Endometrial microvascular endothelial cells (primary cell): ENCODE measurements around the gene OTOG. TPM values are rescaled to one million over a fixed set of nuclear protein-coding genes. Genes with fewer than 3 reads are reported as not detected.

Source experiments
- in situ Hi-C: cut with HindIII; loops from 2 replicates; pipeline ENCODE4 v1.10.0; 2017; ENCODE audit warnings: low sequenced_read_pairs, low pct_unique_long_range_greater_than_20kb; ENCODE audit errors: inconsistent ontology term
- total RNA-seq: library from RNA; depleted of rRNA; stranded (reverse); fragments of >200 nt; gene quantifications from one replicate; pipeline ENCODE4 v1.2.3, GENCODE V29; 2015; ENCODE audit errors: inconsistent ontology term

Gene OTOG
- total RNA-seq, 1 donor from 2014 or later: not detected

DNA sequence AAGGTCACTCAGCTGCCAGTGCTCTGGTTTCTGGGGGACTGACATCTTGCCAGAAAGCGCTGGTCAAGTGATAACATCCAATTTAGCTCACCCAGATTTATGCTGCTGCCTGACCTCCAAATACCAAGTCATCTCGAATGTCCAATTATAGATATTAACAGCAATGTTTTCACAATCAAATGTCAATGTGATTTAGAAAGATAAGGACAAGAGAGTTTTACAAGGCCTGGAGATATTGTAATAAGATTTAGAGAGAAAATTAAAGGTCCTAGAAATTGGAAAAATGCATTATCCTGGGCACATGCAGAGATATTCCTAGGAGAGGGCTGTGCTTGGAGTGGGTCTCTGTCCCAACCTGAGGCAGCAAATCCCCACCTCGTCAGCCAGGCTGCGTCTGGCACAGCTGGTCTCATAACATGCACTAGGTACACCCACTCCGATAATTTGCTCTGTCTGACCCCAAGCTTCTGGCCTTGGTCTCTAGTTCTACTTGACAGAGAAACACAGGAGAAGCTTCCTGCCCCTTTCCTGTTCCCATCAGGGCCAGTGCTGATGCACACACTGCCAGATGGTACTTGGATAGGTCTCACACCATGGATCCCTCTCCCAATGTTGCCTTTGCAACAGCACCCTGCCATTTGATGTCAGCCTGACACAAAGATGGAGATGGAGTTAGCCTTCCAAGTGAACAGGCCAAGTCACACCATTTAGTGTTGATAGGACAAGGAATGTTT is 31.4 kb upstream of the OTOG start:
- in situ Hi-C loops: no loop called here

DNA sequence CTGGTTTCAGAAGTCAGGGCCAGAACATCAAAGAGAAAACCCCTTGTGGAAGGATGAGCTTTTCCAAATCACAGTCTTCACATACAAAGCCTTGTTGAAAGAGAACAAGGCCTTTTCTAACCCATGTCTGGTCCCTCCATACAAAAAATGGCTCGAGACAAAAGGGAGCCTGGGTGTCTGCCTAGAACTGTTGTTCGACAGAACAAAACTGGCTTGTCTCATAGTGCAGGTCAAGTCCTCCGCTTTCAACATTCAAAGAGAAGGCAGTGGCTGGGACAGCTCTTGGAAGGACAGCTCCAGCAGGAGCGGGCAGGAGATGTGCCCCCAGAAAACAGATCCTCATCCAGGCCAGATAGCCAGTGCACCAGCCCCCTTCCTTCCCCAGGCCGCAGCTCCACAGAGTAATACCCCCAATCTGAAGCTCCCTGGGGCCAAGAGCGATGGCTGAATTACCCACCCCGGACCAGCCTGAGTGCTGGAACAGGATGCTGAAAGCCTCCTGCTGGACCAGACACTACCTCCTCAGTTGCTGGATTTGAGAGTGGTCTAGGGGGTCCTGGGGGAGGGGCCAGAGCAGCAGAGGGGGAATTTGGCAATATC is 30.4 kb upstream of the OTOG start:
- in situ Hi-C loops: no loop called here

DNA sequence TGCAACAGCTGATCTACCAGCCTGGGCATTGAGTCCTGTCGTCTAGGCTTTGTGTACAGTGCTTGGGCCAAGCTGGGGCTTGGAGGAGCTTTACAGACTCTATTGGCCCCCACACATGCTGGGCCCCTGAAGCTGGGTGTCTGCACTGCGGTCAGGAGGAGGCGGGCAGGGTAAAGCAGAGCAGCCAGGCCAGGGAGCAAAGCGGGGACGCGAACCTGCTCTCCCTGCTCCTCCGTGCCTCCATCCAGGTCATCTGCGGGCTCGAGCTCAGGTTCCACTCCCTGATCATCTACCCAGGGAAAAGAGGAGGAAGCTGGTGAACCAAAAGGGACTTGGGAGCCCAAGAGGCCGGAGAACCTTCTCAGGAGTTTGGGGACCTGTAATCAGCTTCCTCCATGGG is 29.9 kb upstream of the OTOG start:
- in situ Hi-C loops: no loop called here

DNA sequence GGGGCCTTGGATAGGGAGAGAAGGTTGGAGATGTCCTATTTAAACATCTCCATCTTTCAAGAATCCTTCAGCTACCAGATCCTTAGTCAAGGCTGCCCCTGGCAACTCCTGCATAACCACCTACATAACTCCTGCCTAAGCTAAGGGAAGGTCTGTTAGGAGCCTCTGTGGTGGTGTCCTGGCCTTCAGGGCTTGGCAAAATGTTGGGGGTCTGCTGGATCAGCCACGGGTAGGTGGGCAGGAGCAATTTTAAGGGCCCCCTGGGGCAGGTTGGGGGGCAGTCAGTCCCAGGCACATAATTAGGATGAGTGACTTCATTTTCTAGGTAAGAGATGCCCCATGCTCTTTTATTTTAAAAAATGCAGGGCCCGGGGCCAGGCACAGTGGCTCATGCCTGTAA is 28.7 kb upstream of the OTOG start:
- in situ Hi-C loops: no loop called here

DNA sequence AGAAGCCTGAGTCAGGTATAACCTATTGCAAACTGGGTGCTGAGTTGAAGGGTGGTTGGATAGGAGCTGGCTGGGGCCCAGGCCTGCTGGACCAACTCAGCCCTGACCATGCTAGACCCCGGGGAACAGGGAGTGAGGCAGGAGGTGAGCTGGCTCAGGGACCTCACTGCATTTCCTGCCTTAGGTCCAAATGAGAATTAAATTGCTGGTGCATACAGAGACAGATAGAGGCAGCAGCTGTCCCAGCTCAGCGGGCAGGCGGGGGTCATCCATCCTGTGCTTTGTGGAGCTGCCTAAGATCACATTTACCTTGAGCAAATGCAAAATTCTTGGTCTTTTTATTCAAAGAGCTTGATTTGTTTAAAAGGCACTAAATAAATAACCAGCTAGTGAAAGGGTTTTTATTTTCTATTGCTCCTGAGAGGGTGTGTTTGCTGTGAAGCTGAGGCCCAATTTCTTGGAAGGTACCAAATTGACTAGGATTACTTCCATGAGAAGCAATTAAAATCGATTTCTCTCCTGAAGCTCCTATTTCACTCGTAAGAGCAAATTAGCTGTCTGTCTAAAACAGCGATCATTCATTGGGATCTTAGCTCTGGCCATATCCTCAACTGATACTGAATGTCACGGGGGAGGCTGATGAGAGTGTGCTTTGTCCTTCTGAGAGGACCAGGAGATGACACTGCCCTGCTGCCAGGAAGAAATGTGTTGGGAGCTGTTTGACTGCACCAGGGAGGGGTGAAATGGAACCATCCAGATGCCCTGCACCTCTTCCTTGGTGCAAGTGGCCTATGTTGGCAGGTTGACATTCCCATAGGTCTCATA is 27.8 kb upstream of the OTOG start:
- in situ Hi-C loops: no loop called here

DNA sequence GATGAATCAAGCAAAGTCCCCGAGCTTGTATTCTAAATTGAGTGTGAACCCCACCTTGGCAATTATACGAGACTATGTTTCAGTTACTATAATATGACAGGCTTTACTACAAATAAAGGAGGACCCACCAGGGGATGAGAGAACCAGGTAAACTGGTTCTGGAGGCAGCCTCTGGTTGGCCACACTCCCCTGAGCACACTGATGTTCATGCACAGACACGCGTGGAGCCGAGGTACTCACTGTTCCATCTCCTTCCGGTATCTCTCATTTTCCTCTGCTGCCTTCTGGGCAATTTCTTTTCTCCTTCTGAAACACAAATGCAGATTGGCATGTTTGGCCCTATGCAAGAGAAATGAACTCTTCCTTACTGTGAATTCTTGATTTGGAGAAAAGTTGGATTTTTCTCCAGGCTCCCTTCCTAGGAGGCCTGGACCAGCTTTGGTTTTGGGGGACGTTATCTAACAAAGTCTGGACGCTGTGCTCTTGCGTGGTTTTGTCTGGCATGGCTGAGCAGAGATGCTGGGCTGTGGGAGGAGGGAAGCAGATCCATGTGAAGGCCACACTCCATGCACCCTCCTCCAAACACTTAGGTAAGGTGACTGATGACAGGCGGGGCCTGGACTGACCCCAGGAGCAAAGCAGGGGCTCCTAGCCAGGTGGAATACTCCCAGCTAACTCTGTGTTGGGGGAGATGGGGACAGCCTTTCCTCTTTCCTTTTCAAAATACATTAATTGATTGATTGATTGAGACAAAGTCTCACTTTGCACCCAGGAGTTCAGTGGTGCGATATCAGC is 25.8 kb upstream of the OTOG start:
- in situ Hi-C loops: no loop called here

DNA sequence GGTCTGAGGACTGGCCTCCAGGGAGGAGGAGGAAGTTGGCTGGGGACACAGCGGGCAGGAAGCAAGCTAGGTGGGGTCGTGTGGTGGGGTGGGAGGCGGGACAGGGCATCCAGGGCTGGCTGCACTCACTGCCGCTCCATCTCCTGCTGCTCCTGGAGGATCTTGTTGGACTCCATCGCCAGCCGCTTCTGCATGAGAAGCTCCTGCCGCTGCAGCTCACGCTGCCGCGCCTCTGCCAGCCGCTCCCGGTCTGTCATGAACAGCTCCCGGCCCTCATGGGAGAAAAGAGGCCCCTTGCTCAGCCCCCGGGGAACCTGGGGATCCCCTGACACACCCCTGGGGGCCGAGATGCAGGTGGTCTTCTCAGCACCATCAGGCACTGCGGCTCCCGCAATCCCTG is 24.4 kb upstream of the OTOG start:
- in situ Hi-C loops: no loop called here

DNA sequence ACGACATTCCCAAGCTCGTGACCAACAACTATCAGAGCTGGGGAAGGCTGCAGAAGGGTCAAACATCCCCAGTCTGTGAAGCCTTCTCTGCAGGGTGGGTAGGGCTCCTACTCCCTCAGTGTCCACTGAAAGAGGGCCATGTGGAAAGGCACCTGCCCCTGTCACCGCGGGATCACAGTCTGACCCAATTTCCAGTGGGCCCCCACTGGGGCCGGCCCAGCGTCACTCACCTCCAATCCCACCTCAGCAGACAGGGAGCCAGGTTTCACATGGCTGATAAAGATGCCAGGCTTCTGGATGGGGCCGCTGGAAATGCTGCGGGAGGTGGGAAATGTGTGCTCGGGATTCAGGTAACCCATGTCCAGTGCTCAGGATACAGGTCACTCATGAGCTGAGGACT is 22.8 kb upstream of the OTOG start:
- in situ Hi-C loops: no loop called here

DNA sequence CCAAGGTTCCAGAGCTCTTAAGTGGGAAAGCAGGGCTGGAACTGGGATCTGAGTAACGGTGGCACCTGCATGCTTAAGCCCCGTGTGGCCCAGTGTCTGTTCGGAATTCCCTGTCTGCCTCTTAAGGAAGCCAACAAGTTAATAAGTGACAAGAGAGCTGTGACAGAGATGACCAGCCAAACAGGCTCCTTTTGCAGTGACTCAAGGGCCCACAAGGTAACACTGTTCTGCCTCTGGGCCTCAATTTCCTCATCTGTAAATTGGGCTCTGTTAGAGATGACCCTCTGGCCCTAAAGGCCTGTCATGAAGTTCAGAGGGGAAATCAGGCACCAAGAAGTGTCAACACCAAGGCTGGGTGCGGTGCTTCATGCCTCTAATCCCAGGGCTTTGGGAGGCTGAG is 21.5 kb upstream of the OTOG start:
- in situ Hi-C loops: no loop called here

DNA sequence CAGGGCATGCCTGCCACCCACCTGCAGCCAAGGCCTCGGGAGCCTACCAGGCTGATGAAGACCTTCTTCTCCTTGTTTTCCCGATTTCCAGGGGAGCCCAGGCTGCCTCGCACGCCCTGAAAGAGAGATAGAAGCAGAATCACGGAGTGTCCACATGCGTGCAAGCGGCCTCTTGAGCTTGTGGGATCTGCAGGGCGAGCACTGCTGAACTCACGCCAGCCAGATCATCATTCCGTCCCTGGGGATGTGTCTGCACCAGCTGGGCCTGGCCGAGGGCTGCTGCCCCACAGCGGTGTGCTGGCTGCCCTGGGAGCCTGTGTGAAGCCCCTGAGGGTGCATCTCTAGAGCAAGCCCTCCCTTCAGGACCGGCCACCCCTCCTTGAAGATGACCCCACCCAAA is 20.7 kb upstream of the OTOG start:
- in situ Hi-C loops: no loop called here

DNA sequence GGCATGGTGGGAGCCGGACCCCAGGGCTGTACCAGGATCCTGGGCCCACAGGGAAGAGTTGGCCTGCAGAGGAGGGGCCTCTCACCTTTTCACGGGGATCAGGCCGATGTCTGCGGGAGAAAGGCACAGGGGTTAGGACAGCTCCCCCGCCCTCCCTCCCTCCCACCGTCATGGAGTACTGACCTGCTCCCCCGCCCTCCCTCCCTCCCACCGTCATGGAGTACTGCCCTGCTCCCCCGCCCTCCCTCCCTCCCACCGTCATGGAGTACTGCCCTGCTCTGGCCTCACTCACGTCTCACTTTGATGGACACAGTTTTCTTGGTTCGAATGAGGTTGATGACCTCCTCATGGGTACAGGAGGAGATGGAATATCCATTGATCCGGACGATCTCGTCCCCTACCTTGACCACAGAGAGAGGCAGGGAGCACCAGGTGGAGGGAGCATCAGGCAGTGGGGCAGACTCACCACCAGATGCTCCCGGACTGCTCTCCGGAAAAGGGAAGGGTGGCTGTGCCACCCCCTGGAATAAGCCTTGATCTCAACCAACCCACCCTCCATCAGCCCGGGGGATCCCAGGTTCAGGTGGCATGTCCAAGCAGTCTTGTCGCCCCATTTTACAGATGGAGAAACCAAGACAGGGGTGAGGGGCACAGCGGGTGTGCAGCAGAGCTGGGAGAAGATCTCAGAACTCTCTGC is 20.0 kb upstream of the OTOG start:
- in situ Hi-C loops: no loop called here

DNA sequence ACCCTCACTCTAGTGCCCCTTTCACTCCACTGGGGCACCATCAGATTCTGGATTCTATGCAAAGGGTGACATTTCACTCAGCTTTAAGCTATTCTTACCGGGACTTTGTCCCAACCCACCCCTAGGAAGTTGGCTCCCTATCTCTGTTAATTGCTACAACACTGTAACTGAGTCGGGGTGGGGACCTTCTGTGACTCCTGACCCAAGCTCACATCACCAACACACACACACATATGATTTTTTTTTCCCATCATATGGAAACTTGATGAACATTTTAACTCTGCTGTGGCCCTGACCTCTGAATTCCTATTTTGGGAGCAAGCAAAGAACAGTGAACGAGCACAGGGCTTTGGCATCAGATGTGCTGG is 19.4 kb upstream of the OTOG start:
- in situ Hi-C loops: no loop called here

DNA sequence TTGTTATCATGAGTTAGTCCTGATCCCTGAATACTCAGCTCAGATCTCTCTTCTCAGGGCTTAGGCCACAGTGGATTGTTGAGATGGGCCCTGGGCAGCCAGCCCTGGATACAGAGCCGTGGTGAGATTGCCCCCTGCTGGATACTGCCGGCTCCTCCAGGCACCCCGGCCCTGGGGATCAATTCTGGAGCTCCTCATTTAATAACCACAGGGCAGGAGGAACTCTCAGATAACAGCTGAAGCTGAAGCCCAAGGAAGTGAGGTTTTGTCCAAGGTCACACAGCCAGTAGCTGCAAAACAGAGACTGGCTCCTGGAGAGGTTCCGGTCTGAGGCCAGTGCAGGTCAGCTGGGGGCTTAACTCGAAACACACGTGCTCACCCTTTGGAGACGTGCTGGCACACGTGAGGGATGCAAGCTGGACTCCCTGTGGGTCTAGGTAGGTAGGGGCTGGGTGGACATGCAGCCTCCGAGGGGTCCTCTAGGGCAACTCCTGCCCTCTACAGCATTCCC is 18.8 kb upstream of the OTOG start:
- in situ Hi-C loops: no loop called here

DNA sequence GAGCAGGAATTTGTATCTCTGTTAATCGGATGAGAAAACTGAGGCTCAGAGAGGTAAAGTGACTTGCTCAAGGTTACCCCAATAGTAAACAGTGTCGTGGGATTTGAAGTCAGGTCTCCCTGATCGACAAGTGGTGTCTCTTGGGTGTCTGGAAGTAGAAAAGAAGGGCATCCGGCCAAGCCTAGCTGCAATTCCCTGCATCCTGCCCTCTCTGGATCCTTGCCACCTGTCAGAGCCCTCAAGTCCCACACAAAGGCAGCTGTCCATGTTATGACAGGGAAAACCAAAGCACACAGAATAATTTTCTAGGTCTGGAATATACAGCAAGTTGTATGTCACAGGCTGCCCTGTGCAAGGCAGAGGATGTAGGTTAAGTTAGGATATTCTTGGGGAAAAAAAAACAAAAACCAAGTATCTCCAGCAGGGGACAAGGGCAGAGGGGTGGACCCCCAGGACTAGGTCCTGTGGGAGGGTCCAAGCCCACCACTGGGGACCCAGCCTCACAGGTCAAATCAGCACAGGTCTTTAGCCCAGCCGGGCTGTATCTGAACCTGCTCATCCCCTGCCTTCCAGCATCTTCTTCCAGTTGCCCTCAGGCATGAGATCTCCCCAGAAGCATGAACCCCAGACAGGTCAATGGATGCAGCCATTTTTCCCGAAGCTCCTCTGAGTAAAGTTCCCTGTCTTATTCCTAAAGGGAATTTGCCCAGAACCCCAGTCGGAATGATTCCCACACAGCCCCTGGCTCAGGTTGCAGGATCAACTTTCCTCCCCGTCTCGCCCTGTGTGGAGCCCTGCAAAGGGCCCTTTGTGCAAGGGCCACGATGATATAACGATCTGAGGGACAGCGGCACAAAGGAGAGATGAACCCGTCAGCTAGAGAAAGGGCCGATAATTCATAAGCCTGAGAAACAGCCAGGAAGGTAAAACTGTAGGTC is 17.9 kb upstream of the OTOG start:
- in situ Hi-C loops: no loop called here

DNA sequence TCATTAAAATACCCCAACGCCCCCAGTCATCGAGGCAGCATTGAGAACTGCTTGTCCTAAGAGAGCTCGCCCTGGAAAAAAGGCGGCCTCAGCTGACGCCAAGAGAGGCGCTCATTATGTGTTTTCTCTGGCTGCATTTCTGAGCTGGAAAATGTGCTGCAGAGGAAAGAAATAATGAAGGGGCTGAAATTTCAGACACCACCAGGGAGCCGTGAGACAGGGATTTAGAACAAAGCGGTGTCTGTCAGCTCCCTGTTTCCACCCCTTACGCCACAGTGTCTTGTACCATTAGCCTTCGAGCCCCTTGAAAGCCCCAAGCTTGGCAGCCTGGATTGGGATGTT is 17.2 kb upstream of the OTOG start:
- in situ Hi-C loops: no loop called here

DNA sequence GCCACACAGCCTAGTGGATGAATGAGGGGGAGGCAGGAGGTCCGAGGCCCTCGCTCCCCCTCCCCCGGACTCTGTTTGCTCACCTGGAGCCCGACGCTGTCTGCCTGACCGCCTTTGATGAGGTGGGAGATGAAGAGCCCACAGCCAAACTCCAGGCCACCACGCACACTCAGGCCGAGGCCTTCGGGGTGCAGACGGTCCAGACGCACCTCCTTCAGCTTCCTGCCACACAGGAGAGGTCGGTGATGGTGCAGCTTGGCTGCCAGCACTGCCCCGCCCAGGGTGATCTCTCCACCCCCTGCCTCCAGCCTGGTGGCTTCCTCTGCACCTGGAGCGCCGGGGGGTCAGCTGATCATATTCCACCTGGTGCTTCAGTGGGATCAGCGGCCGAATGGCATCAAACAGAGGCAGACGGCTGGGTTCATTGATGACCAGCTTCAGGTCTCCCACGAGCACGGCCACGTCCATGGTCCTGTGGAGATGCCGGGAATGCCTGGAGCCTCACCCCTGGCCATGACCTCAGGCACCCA is 15.9 kb upstream of the OTOG start:
- in situ Hi-C loops: no loop called here

DNA sequence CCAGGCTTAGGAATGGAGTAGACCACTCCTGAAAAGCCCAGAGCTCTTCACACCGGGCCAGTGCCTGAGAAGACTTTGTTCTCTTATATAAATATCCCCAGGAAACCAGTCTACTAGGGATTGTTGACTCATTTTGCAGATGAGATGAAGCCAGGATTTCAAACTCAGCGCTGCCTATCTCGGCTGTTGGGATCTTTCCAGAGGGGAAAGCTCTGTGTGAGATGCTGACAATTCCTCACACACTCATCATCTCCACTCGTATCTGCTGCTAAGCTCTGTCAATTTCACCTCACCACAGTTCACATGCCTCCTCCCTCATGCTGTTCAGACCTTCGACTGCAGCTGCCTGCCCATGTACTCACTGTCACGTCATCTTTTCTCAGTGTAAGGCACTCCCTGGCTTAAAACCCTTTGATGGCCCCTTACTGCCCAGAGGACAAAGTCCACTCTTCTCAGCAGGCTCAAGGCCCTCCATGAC is 15.4 kb upstream of the OTOG start:
- in situ Hi-C loops: no loop called here
